Femur (tissue), 1 donor: ENCODE data around the gene DNAJC5G.
"Not testable (repeated sequence)": the region's sequence is repeated elsewhere in the genome, so short reads cannot be mapped to it uniquely, and the experiment has no call there.

Experiments used
- DNase-seq: peaks from one replicate; pipeline ENCODE4 v3.0.0-alpha.2; 2017

Gene DNAJC5G

DNA sequence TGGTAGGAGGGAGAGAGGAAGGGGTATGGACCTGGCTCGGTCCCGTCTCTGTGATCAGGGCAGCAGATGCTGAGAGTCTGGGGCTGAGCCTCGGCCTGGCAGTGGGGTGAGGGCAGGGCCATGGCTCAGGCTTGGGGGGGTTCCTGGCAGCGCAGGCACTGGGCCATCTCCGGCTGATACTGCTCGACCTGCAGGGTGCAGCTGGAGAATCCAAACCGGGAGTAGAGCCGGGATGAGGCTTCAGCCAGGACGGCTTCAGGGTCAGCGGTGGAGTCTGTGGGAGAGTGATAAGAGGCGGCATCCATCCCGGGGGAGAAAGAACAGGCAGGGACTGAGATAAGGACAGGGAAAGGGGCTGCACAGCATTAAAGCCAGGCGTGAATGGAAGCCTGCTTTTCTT, 20.0 kb upstream of the DNAJC5G start:
- no peak for DNase-seq

DNA sequence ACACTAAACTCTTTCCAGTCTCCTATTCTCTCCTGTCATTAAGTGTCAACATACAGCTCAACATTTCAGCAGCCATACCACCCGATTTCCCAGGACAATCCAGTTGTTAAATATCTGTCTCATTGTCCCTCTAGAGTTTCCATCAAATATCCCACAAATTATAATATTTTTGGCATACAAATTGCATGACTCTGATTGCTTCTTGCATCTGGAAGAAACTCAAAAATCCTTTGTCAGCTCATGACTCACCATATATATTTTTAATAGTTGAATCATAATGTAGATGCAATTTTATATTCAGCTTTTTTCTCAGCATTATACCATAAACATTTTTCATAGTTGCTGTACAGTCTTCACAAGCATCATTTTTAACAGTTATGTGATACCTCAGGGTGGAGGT, 19.6 kb upstream of the DNAJC5G start:
- DNase-seq = no peak

DNA sequence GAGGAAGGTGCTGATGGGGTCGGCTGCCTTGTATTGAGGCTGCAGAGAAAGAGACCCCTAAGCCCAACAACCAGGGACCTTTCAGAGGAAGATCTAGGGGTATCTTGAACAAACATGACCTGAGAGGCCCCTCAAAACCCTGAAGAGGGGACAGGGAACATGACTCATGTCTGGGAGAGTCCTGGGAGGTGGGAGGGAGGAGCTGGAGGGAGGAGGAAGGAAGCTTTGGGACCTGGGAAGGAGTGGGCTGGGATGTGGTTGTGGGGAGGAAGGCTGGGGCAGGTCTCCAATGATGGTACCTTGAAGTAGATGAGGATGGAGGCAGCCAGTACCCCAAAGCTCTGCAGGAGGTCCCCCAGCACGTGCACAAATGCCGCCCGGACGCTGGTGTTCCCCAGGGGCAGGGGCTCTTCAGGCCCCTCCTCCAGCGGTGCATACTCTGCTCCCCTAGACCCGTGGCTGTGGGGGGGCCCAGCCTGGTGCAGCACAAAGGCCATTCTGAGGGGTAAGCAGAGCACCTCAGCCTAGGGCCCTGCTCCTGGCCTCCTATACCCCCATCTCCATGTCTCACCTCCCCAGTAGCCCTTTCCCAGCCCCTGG, 18.3 kb upstream of the DNAJC5G start:
- no peak for DNase-seq

DNA sequence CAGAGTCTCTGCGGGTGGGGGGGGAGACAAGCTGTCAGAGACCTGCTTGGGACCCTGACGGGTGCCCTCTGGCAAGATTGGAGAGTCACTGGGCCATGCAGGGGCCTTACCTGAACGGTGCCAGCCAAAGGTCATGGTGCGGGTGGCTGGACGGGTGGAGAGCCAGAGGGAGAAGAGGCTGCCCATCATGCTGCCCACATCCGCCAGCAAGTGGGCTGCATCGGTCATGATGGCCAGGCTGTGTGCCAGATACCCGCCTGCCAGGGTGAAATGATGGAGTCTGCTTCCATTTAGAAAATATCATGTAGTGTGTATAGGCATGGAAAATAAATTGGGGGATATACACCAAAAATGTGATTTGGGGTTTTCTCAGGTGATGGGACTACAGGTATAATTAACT, 17.2 kb upstream of the DNAJC5G start:
- no peak for DNase-seq

DNA sequence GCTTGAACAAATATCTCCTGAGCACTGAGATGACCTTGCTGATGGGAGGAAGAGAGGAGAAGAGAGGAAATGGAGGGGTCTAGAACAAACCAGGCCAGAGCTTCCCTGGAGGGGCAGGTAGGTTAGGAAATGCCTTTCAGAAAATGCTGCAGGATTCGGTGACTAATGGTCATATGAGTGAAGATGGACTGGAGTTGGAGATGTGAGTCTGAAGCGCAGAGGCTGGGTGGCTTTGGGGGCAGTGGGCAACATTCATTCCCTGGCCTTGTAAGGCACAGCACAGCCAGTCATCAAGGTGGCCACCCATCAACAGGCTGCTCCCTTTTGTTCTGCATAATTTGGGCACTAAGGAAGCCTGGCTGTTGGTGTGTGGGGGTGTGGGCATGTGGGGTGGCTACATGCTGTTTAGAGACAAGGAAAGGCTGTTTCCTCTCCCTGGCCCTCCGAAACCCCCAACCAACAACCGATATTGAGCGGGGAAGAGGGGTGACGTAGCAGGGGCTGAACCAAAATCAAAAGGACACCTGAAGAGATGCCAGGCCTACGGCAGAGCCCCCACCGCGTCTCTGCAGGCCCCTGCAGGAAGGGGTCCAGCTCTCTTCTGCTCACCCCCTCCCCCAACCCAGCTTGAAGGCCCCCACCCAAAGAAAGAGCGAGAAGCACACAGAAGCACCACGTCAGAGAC, 13.8 kb upstream of the DNAJC5G start:
- DNase-seq = no peak

DNA sequence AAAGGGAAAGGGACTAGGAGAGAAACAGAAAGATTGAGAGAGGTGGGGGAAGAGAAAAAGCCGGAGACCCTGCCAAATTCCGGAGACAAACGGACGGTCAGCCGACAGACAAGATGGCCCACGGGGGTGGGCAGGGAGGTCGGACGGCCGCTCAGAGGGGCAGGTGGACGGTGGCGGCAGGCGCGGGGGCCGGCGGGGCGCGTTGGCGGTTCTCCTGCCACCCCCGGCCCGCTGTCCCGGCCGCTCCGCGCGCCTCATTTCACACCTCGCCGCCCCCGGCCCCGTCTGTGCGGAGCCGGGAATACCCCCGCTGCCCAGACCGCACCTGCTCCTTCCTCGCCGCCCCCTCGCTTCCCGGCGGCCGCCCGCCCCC, 13.3 kb upstream of the DNAJC5G start:
- no peak for DNase-seq

DNA sequence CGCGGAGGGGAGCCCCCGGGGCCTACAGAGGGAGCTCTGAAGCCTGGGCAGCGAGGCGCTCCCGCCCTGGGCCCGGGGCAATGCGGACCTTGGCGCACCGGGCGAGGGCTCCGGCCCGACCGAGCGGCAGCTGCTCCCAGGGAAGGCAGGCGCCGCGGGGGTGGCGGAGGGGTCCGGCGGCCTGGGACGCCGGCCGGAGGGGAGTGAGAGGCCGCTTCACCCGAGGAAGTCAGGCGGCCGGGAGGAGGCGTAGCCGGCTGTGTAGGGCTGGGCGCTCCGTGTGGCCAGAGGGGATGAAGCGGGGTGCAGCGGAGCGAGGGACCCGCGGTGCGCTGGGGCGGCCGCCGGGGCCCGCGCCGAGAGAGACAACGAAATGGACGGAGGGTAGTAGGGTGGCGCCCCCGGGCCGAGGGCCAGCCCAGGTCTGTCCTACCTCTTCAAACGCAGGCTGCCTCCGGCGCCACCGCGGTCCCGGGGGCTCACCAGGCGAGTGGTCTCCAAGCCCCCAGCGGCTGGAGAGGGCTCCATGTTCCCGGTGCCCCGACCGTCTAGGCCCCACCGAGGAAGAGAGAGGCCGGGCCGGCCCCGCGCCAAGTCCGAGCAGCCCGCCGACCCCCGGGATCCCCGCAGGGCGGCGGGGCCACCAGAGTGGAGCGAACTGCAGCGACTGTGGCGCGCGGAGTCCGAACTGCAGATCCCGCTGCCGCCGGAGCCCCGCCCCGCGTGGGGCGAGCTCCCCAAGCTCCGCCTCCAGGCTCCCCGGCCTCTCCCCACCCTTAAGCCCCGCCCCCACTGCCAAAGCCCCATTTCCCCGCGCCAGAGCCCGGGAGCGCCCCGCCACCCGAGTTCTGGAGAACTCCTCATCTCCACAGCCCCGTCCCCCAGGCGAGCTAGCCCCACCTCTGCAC, 12.6 kb upstream of the DNAJC5G start, which contains the start of gene SLC30A3:
Gene SLC30A3 (minus strand): TSS at position 669 of the 908 bp plus-strand sequence. CDS start 141 bp downstream, at position 528.
- DNase-seq = peak; percentile 67

DNA sequence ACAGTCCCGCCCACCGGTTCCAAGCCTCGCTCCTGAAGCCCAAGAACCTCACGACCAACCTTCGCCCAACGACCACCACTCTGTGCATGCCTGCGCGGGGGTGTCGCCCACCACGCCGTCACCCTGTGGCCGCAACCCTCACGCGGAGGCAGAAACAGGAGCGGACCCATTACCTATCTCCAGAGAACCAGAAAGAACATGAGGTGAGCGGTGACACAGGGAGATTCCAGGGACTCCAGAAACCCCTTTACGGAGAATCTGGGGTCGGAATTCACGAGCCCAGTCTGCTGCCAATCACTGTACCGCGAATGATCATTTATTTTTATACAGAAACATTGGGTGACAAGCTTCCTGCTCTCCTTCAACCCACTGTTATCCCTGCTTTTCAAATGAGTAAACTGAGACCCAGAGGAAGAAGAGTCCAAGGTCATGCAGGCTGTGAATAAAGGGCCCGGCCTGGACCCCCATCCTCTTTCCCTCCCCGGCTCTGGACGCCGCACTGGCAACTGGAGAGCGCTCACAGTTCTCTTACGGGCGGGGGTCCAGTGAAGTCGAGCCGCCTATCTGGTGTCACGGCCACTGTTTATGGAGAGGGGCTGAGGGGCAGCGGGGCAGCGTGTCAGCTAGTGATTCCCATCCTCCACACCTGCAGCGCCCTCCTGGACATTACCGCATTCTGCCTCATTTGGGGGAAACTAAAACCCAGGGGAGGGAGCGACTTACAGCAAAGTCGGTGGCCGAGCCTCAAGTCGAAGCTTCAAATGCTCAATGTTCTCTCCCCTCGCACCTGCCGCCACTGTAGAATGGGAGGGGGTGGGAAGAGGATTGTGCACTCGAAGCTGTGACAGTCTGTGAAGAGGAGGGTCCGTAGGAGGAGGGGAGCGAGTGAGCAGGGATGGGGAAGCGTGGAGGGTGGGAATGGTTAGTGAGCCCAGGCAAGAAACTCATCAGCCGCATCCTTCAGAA, 11.7 kb upstream of the DNAJC5G start:
- DNase-seq = no peak

DNA sequence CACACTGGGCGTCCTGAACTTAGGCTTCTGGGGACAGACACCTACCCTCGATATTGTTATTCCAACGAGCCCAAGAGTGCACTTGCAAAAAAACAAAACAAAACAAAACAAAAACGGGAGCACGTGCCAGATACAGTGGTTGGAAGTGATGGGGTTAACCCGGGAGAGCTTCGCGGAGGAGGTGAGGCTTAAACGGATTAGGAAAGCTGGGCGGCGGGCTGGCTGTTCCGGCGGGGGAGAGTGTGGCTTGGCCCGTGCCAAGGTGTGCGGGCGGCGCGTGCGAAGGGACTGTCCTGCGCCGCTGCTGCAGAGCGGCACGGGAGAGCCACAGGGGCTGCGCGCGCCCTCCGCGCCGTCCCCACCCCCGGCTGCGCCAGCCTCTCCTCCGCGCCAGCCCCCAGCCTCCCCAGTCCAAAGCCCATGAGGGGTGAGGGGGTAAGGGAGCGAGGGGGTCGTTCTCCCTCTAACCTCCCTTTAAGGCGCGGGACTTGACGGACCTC, 10.9 kb upstream of the DNAJC5G start:
- no peak for DNase-seq

DNA sequence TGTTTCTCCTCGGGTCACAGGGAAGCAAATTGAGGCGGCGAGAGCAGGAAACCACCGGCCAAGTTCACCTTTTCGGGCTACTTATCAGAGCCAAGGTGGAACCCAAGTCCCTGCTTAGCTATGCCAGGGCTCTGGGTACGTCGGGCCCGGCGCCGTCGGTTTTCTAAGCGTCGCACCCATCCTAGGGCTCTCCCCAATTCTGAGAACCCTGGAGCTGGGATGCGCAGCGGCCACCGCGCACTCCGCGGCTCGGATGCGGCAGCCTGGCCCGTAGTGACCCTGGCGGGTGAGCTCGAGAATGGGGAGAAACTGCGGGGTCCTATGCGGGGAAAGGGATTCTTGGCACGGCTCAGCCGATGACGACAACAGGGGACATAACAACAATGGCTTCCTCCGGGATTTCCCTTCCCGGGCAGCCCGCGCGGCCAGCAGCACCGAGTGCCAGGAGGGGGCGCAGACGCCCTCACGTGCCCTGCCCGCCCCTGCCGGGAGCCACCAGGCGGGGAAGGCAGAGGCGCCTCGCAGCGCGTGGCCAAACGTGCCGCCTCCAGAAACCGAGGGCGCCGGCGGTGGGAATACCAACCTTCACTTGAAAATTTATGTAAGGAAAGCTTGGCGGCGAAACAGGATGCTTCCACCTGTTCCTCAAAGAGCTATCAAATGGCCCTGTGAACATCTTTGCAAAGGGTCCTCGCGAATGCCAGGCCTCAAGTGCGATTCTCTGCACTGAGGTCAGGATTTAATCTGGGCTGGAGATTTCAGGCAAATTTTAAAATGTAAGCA, 10.3 kb upstream of the DNAJC5G start:
- DNase-seq = peak; percentile 67

DNA sequence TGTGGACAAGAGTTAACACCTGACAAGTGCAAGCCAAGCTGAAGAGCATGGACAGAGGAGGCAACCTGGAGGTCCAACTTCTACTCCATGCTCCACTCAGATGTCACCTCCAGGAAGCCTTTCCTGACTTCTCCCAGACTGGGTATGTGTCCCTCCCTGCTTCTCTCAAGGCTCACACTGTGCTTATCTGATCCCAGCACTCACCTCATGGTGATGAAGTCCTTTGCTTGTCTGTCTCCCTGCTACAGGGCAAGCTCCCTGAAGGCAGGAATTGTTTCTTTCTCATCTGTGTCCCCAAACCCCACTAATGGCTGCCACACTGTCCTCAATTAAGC, 9.7 kb upstream of the DNAJC5G start:
- DNase-seq = no peak

DNA sequence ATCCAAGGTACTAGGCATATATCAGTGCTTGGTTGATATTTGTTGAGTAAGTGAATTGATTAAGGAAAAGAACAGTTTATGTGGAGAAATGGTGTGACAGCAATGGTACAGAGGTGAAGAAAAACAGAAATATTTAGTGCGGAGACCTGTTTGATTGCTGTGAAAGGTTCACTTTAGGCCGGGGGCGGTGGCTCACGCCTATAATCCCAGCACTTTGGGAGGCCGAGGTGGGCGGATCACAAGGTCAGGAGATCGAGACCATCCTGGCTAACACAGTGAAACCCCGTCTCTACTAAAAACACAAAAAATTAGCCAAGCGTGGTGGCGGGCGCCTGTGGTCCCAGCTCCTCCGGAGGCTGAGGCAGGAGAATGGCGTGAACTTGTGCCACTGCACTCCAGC, 6.9 kb upstream of the DNAJC5G start:
- not testable (repeated sequence) for DNase-seq

DNA sequence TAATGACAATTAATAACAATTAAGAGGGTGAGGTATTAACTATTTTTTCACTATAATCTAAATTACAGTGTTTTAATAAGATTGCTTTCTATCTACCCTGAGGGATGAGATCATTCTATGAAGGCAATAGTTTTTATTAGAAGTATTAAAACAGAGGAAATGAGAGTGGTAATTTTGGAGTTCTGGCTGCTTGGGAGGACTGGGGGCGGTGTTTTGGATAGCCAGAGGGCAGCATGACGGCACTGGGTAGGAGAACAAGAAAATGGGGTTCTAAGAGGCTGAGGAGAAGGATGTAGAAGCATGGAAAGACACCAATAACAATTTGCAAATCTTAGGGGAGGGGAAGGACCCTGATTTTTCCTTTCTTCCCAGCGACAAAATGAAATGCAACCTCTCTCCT, 5.1 kb upstream of the DNAJC5G start:
- no peak for DNase-seq

DNA sequence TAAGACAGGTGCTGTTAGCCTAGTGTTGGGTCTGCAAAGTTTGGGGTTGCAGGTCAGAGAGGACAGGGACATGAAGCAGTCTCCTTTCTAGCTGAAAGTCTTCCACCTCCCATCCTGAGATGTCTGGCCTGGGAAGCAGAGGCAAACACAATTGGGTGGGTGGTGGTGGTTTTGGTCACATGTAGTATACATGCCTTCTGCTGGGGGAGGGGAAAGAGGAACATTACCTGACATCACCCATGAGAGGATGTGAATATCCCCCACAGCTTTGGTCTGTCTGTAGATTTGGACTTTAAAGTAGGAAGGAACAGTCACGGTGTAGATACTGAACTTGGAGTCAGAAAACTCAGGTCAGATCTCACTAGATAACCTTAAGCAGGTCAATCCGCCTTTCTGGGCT, 4.6 kb upstream of the DNAJC5G start:
- no peak for DNase-seq

DNA sequence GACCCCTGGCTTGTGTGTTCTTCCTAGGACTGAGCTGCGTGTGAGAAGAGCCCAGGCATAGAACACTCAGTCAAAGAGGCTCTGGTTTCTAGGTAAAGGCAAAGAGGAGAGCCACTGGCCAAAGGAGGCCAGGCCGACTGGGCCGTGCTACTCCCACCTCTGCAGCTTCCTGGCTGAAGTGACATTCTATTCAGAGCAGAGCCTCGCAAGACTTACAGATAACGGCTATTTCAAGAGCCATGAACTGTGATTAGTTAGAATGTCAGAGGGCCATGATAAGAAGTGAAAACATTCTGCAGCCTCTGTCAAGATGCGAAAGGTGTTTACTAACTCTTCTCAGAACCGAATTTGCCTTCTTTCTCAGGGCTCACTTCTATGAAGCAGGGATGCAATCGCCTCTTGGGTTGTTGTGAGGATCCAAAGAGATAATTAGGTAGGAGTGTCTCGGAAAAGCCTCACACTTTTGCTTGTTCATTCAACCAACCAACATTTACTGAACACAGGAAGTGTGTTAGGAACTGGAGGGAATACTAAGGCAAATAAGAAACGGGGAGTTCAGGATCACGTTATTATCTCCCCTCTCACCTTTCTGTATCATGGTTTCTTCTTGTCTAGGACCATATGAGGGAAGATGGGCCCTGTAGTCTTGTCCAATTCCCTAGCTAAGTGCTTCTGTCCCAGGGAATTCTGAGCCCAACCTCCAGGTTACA, 3.4 kb upstream of the DNAJC5G start:
- no peak for DNase-seq

DNA sequence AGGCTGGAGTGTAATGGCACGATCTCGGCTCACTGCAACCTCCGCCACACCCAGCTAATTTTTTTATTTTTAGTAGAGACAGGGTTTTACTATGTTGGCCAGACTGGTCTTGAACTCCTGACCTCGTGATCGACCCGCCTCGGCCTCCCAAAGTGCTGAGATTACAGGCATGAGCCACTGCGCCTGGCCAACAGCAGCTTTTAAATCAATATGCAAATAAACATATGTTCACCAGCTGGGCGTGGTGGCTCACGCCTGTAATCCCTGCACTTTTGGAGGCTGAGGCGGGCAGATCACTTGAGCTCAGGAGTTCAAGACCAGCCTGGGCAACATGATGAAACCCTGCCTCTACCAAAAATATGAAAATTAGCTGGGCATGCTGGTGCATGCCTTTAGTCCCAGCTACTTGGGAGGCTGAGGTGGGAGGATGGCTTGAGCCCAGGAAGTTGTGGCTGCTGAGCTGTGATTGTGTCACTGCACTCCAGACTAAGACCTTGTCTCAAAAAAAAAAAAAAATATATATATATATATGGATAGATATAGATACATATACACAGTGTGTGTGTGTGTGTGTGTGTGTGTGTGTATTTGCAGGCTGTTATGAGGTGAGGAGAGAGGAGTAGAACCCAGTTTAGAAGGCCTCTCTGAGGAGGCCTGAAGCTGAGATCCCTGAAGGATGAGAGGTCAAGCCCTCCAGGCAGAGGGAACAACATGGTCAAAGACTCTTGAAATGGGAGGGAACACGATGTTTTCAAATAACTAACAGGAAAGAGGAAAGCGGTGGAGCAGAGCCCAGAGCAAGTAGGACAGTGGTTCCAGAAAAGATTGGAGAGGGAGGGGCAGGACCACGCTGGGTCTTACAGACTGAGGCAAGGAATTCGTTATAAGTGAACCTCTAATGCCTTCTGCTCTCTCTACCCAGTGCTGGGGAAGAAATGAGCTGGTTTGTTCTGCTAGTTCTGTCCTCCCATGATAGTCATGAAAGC, 2.4 kb upstream of the DNAJC5G start:
- DNase-seq = not testable (repeated sequence)

DNA sequence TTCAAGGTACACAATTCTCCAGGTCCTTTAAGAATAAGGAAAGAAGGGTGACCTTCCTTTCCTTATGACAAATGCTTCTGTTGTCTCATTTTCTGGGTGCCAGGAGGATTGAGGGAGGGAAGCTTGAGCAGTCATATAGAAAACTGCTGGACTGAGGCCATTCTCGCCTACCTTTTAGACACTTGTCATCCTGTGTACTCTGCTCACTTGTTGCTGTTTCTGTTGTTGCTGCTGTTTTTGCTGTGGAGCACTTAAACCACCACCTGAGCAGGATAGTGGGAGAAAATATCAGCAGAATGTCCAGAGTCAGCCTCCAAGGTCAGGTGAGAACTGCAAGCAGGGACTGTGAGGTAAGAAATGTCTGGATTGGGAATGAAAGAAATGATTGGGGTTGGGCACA, 2.8 kb downstream of the DNAJC5G start:
- DNase-seq = no peak

DNA sequence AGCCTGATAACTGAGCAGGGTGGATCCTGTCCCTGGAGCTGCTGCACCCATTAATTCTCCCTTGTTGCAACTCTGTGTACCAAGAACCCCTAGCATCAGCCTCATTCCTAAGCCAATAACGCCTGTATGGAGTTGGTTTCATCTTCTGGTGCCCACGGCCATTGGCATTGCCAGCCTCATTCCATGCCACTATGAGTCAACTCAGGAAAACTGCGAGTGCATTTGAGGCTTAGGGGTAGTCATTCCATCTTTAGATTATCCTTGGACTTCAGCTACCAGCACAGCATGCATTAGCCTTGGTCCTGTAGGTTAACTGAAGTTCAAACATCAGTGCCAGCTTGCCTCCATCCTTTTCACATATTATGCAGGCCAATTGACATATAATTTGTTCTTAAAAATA, 5.6 kb downstream of the DNAJC5G start:
- DNase-seq = no peak

DNA sequence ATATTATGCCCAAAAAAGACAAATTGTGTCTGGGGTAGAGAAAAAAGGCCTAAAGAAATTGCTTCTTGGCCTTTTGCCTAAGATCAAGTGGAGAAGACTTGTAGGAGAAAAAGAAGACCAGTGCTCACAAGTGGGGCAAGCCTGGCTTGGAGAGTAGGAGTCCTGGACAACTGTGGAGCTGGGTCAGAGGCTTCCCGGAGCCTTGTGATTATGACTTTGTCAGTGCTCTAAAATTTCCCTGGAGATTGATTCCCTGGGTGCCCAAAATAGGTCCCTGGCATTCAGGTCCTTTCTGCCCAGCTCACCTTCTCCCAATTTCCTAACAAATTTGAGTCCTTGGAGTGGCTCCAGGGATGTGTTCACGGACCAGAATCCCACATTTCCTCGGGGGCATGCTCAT, 6.2 kb downstream of the DNAJC5G start:
- no peak for DNase-seq
